Brain microvascular endothelial cell (primary cell): Measurements from ENCODE around the gene GNB1L.

Experiments used
- DNase-seq: peaks from one replicate; pipeline ENCODE4 v3.0.0-alpha.2; 2020
- H3K27ac ChIP-seq: fragments of 250-450 bp; sonication (Bioruptor Pico); 2 replicates; pipeline ENCODE4 v1.5.1; 2020; ENCODE audit warnings: mild to moderate bottlenecking, moderate library complexity
- H3K27me3 ChIP-seq: fragments of 250-450 bp; sonication (Bioruptor Pico); replicated peaks from 2 replicates; pipeline ENCODE4 v1.5.1; 2020; ENCODE audit warnings: mild to moderate bottlenecking
- H3K36me3 ChIP-seq: fragments of 250-450 bp; sonication (Bioruptor Pico); replicated peaks from 2 replicates; pipeline ENCODE4 v1.5.1; 2020; ENCODE audit warnings: mild to moderate bottlenecking
- H3K4me3 ChIP-seq: 2 replicates; pipeline ENCODE4 v1.5.1; 2011; ENCODE audit warnings: low read depth, mild to moderate bottlenecking, control low read depth, low read length, moderate library complexity
- in situ Hi-C: cut with HindIII; loops from 2 replicates; pipeline ENCODE4 v1.10.0; 2017; ENCODE audit warnings: low sequenced_read_pairs, low pct_ligation_motif_present
- TF ChIP-seq, protein P1 (sequence below): IDR thresholded peaks from 2 replicates; pipeline ENCODE4 v1.5.1; 2011; ENCODE audit warnings: low read depth, mild to moderate bottlenecking, moderate library complexity, low read length, control low read depth, inconsistent platforms; ENCODE audit errors: missing control alignments

GNB1L gene

DNA sequence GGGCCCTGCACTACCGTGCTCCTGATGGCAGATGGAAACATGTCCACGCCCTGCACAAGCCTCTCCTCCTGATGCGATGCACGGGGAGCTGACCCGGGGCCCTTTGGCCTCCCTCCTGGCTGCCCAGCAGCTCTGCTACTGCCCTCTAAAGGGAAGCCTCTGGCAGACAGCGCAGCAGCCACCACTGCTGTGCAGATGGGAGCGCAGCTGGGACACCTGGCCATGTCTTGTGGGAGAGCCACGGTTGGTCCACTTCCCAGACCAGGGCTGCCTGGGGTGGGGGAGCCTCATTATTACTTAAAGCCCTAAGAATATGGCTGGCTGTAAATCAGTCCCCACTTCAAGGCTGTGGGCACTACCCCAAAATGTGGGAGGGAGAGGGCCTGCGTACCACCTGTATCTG, 55.8 kb downstream of the GNB1L start:
- no peak overlapping the region for H3K27ac ChIP-seq
- DNase-seq = no peak
- TF ChIP-seq, protein P1, sequence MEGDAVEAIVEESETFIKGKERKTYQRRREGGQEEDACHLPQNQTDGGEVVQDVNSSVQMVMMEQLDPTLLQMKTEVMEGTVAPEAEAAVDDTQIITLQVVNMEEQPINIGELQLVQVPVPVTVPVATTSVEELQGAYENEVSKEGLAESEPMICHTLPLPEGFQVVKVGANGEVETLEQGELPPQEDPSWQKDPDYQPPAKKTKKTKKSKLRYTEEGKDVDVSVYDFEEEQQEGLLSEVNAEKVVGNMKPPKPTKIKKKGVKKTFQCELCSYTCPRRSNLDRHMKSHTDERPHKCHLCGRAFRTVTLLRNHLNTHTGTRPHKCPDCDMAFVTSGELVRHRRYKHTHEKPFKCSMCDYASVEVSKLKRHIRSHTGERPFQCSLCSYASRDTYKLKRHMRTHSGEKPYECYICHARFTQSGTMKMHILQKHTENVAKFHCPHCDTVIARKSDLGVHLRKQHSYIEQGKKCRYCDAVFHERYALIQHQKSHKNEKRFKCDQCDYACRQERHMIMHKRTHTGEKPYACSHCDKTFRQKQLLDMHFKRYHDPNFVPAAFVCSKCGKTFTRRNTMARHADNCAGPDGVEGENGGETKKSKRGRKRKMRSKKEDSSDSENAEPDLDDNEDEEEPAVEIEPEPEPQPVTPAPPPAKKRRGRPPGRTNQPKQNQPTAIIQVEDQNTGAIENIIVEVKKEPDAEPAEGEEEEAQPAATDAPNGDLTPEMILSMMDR = no peak
- H3K36me3 ChIP-seq = no peaks in the 10 kb centered on the region
- in situ Hi-C loops = no loop called here
- H3K4me3 ChIP-seq = no peak overlapping the region
- no peaks in the 10 kb centered on the region for H3K27me3 ChIP-seq

DNA sequence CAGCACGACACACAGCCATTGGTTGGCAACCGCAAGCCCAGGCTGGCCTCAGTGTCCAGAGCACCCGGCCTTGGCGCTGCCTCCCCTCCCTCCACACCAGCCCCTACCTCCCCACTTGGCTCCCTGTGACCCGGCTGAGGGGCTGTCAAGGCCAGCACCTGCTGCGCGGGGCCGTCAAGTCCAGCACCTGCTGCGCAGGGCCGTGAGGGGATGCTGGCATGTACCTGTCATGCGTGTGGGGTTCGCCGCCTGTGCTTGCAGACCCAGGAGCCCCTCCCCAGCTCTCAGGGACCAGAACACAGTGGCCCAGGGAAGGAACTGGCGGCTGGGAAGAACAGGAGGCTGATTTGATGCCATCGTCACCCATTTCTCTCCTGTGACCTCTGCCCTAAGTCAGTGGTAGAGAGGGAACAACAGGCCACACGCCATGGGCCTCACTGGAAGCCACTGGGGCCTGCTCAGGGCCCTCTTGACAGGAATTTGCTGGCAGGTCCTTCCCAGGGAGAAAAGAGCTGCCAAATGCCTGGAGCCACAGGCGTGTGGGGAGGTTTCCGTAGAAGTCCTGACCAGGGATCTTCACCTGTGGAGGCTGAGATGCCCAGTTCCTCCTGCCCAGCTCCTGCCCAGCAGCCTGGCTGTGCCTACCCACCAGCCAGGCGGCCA, 56.5 kb downstream of the GNB1L start:
- in situ Hi-C loops = no loop called here
- no peaks in the 10 kb centered on the region for H3K27me3 ChIP-seq
- no peak for DNase-seq
- no peak overlapping the region for H3K27ac ChIP-seq
- TF ChIP-seq, protein P1 = no peak
- no peak overlapping the region for H3K4me3 ChIP-seq
- H3K36me3 ChIP-seq = no peaks in the 10 kb centered on the region

DNA sequence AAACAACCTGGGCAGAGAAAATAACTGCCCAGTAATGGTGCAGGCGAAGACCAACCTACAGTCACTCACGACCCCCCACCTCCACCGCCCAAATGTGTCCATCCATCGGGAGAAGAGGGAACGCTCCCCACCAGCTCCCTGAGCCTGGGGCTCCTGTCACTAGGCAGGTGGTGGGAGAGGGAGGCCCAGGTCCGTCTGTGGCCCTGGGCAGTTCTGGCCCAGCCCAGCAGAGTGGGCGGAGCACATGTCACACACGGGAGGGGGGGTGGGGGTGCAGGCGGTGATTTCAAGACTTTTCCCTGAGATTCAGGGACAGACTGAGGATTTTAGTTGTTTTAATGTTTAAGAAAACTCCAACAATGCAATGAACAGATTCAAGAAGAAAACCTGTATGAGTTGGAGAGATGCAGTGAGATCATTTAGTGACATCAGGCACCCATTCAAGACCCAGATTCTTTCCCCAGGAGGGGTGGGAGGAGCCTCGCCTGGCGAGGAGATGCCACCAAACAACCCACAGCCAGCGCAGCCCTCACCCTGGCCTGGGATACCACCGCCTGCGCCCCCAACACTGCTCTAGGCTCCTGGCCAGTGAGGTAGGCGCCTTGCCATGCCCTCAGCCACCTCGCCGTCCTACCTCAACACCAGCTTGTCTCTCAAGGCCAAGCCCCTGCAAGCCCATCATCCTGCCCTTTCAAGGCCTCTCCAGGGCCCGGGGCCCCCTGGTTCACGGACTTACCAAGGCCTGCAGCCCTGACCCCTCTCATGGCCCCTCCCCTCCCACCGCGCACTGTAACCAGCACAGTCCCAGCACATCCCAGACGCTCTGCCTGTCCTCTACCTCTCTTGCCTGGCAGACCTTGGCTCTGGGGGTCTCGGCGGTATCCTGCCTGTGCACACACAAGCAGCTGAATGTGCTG, 57.3 kb downstream of the GNB1L start:
- Histone ChIP-seq H3K36me3 (no peaks in the 10 kb centered on the region), H3K4me3 (no peak overlapping the region), H3K27ac (no peak overlapping the region), H3K27me3 (no peaks in the 10 kb centered on the region)
- in situ Hi-C loops = no loop called here
- DNase-seq = no peak
- TF ChIP-seq, protein P1 = no peak

DNA sequence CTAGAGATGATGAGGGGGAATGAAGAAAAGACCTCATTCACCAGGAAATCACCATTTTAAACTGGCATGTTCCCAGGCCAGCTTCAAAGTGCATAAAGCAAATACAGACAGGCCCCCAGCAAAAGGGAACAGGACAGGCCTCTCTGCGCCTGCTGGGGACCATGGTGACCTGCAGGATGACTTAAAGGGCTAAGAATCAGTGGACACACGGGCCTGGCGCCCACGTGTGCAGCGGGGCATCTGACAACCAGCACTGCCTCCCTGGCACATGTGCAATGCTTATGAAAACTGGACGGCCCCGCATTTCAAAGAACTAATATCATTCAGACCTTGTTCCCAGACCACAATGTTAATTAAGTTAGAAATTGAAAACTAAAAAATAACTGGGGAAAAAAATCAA, 58.5 kb downstream of the GNB1L start:
- H3K36me3 ChIP-seq = no peaks in the 10 kb centered on the region
- in situ Hi-C loops = no loop called here
- no peaks in the 10 kb centered on the region for H3K27me3 ChIP-seq
- TF ChIP-seq, protein P1 = no peak
- DNase-seq = no peak
- H3K4me3 ChIP-seq = no peak overlapping the region
- H3K27ac ChIP-seq = no peak overlapping the region

DNA sequence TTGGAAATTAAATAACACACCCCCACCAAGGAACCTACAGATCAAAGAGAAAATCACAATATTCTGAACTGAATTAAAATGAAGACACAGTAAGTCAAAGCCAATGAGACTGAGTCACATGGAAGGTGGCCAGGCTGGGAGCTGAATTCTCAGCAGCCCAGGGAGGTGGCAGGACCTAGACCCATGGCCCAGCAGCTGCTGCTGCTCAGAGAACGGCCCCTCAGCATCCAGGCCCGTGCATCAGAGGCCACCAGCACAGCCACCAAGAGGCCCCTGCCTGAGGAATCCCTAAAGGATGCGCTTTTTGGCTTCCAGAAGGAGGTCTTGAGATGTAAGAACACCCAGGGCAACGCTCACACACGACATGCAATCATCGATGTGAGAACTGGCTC, 59.1 kb downstream of the GNB1L start:
- Histone ChIP-seq H3K27ac (no peak overlapping the region), H3K27me3 (no peaks in the 10 kb centered on the region), H3K4me3 (no peak overlapping the region), H3K36me3 (no peaks in the 10 kb centered on the region)
- DNase-seq = no peak
- TF ChIP-seq, protein P1 = no peak
- in situ Hi-C loops = no loop called here
